COLO829 (cell line): ENCODE results near the gene GRM4.
A peak's percentile ranks its signal among the peaks of the same experiment; 100 is the strongest.
"Not testable (repeated sequence)": the region's sequence is repeated elsewhere in the genome, so short reads cannot be mapped to it uniquely, and the experiment has no call there.

Experiments used
- DNase-seq: peaks from one replicate; pipeline ENCODE4 v3.0.0; 2012; ENCODE audit warnings: low spot score

The GRM4 gene

GRCh38 chr6:34044945-34045595 is 100.8 kb downstream of the GRM4 start:
- DNase-seq, result no peak

- no peak for DNase-seq
Measured at GRCh38 chr6:34043359-34043758, 102.5 kb downstream of the GRM4 start.

GRCh38 chr6:34041998-34042397 is 103.9 kb downstream of the GRM4 start:
- not testable (repeated sequence) for DNase-seq

GRCh38 chr6:34041385-34041784 is 104.5 kb downstream of the GRM4 start:
- DNase-seq, result no peak

GRCh38 chr6:34039943-34040342 is 105.9 kb downstream of the GRM4 start:
- DNase-seq, result no peak

GRCh38 chr6:34037151-34037550 is 108.7 kb downstream of the GRM4 start:
- no peak for DNase-seq

GRCh38 chr6:34036357-34037069 is 109.4 kb downstream of the GRM4 start:
- no peak for DNase-seq

- no peak for DNase-seq
Measured at GRCh38 chr6:34035704-34036356, 110.1 kb downstream of the GRM4 start.

- no peak for DNase-seq
Measured at GRCh38 chr6:34035161-34035560, 110.7 kb downstream of the GRM4 start.

- no peak for DNase-seq
Measured at GRCh38 chr6:34032856-34033255, 113.0 kb downstream of the GRM4 start.

- no peak for DNase-seq
Measured at GRCh38 chr6:34031625-34032383, 114.1 kb downstream of the GRM4 start.

GRCh38 chr6:34030831-34031624 is 114.9 kb downstream of the GRM4 start:
- no peak for DNase-seq

GRCh38 chr6:34029489-34030280 is 116.2 kb downstream of the GRM4 start:
- no peak for DNase-seq

GRCh38 chr6:34028691-34029360 is 117.1 kb downstream of the GRM4 start:
- no peak for DNase-seq

- DNase-seq, result no peak
Measured at GRCh38 chr6:34027939-34028441, 117.9 kb downstream of the GRM4 start.

- DNase-seq, result peak; percentile 43
Measured at GRCh38 chr6:34027445-34027936, 118.4 kb downstream of the GRM4 start.

- DNase-seq, result no peak
Measured at GRCh38 chr6:34025861-34026260, 120.0 kb downstream of the GRM4 start.

- no peak for DNase-seq
Measured at GRCh38 chr6:34025112-34025807, 120.6 kb downstream of the GRM4 start.

GRCh38 chr6:34022873-34023255 is 123.0 kb downstream of the GRM4 start:
- DNase-seq, result no peak
